Stimulated activated effector memory CD8-positive, alpha-beta T cell treated with anti-CD3 and anti-CD28 coated beads, Interleukin-12 subunit alpha, Interleukin-12 subunit beta, amount 100 ng/mL, for 72 hours (primary cell): Measurements from ENCODE around the gene CDH8.
"Not testable (repeated sequence)": the region's sequence is repeated elsewhere in the genome, so short reads cannot be mapped to it uniquely, and the experiment has no call there.

ENCODE experiments used
- ATAC-seq: fragments of 150-1000 bp; cut with Tn5 transposase; 2 replicates; pipeline ENCODE4 v1.10.0; 2021
- DNase-seq, 2 donors: peaks; one replicate each; pipeline ENCODE4 v3.0.0; 2021 to 2022; ENCODE audit warnings: low spot score in 2 of 2
- H3K27ac Mint-ChIP-seq: one replicate; pipeline ENCODE4 v1.8.0; 2022; ENCODE audit warnings: mild to moderate bottlenecking, mixed read lengths
- H3K36me3 Mint-ChIP-seq: one replicate; pipeline ENCODE4 v1.8.0; 2022; ENCODE audit warnings: mild to moderate bottlenecking, mixed read lengths
- H3K4me1 Mint-ChIP-seq: one replicate; pipeline ENCODE4 v1.8.0; 2022; ENCODE audit warnings: mixed read lengths
- H3K4me3 Mint-ChIP-seq: one replicate; pipeline ENCODE4 v1.8.0; 2022; ENCODE audit warnings: mild to moderate bottlenecking, mixed read lengths
- H3K9me3 Mint-ChIP-seq: one replicate; pipeline ENCODE4 v1.8.0; 2022; ENCODE audit warnings: mixed read lengths

Gene CDH8

GRCh38 chr16:61813339-61813738 lies 222.9 kb downstream of the CDH8 start:
- H3K9me3 Mint-ChIP-seq, result peaks cover 5% of the 10 kb centered on the region
- H3K4me3 Mint-ChIP-seq, result no peak overlapping the region
- no peaks in the 10 kb centered on the region for H3K36me3 Mint-ChIP-seq
- no peaks in the 10 kb centered on the region for H3K4me1 Mint-ChIP-seq
- H3K27ac Mint-ChIP-seq, result no peak overlapping the region
- no peak for DNase-seq
- no peak for ATAC-seq

- ATAC-seq, result no peak
- H3K27ac Mint-ChIP-seq, result no peak overlapping the region
These were observed 224.0 kb downstream of the CDH8 start for GRCh38 chr16:61812251-61812650.

GRCh38 chr16:61807551-61807950 lies 228.7 kb downstream of the CDH8 start:
- Mint-ChIP-seq H3K4me3 (no peak overlapping the region), H3K27ac (no peak overlapping the region), H3K36me3 (no peaks in the 10 kb centered on the region), H3K9me3 (peaks cover 7% of the 10 kb centered on the region), H3K4me1 (no peaks in the 10 kb centered on the region)
- DNase-seq (no peak), ATAC-seq (no peak)

More at GRCh38 chr16:61812251-61812650, 224.0 kb downstream of the CDH8 start:
- Mint-ChIP-seq H3K4me1 (no peaks in the 10 kb centered on the region), H3K4me3 (no peak overlapping the region), H3K36me3 (no peaks in the 10 kb centered on the region), H3K9me3 (peaks cover 5% of the 10 kb centered on the region)
- DNase-seq, result no peak

- H3K4me1 Mint-ChIP-seq, H3K36me3 Mint-ChIP-seq, H3K4me3 Mint-ChIP-seq, H3K27ac Mint-ChIP-seq, DNase-seq, ATAC-seq: not testable (repeated sequence)
- H3K9me3 Mint-ChIP-seq, result peaks cover 16% of the 10 kb centered on the region
These were observed 235.0 kb downstream of the CDH8 start for GRCh38 chr16:61801217-61801616.

GRCh38 chr16:61798741-61799140 lies 237.5 kb downstream of the CDH8 start:
- peaks cover 27% of the 10 kb centered on the region for H3K9me3 Mint-ChIP-seq
- H3K4me1 Mint-ChIP-seq, result no peaks in the 10 kb centered on the region
- no peak overlapping the region for H3K4me3 Mint-ChIP-seq
- DNase-seq (no peak), ATAC-seq (no peak)
- H3K27ac Mint-ChIP-seq, result no peak overlapping the region
- no peaks in the 10 kb centered on the region for H3K36me3 Mint-ChIP-seq

GRCh38 chr16:61797961-61798507 lies 238.2 kb downstream of the CDH8 start:
- Mint-ChIP-seq H3K4me1 (no peaks in the 10 kb centered on the region), H3K9me3 (peaks cover 25% of the 10 kb centered on the region), H3K36me3 (no peaks in the 10 kb centered on the region), H3K27ac (no peak overlapping the region), H3K4me3 (no peak overlapping the region)
- ATAC-seq, result no peak
- DNase-seq, result no peak

- peaks cover 29% of the 10 kb centered on the region for H3K9me3 Mint-ChIP-seq
- H3K27ac Mint-ChIP-seq, result no peak overlapping the region
- no peaks in the 10 kb centered on the region for H3K36me3 Mint-ChIP-seq
- ATAC-seq (no peak), DNase-seq (no peak)
- H3K4me1 Mint-ChIP-seq, result no peaks in the 10 kb centered on the region
- H3K4me3 Mint-ChIP-seq, result no peak overlapping the region
These were observed 238.9 kb downstream of the CDH8 start for GRCh38 chr16:61797296-61797795.

GRCh38 chr16:61792194-61792909 lies 243.9 kb downstream of the CDH8 start:
- no peak for DNase-seq
- Mint-ChIP-seq H3K4me1 (no peaks in the 10 kb centered on the region), H3K4me3 (no peak overlapping the region)

GRCh38 chr16:61791464-61791863 lies 244.8 kb downstream of the CDH8 start:
- Mint-ChIP-seq H3K36me3 (no peaks in the 10 kb centered on the region), H3K27ac (no peak overlapping the region), H3K4me1 (no peaks in the 10 kb centered on the region), H3K9me3 (peaks cover 25% of the 10 kb centered on the region), H3K4me3 (no peak overlapping the region)
- no peak for ATAC-seq
- DNase-seq, result no peak

More at GRCh38 chr16:61792194-61792909, 243.9 kb downstream of the CDH8 start:
- Mint-ChIP-seq H3K9me3 (peaks cover 28% of the 10 kb centered on the region), H3K27ac (no peak overlapping the region), H3K36me3 (no peaks in the 10 kb centered on the region)
- ATAC-seq, result no peak

GRCh38 chr16:61781855-61782254 lies 254.4 kb downstream of the CDH8 start:
- not testable (repeated sequence) for H3K4me3 Mint-ChIP-seq, H3K36me3 Mint-ChIP-seq, H3K4me1 Mint-ChIP-seq, H3K27ac Mint-ChIP-seq, H3K9me3 Mint-ChIP-seq, ATAC-seq, DNase-seq

- Mint-ChIP-seq H3K4me1 (no peaks in the 10 kb centered on the region), H3K4me3 (no peak overlapping the region), H3K27ac (no peak overlapping the region), H3K9me3 (peaks cover 10% of the 10 kb centered on the region), H3K36me3 (no peaks in the 10 kb centered on the region)
- ATAC-seq (no peak), DNase-seq (no peak)
These were observed 256.1 kb downstream of the CDH8 start for GRCh38 chr16:61780161-61780560.

GRCh38 chr16:61770301-61770700 lies 265.9 kb downstream of the CDH8 start:
- Mint-ChIP-seq H3K9me3 (peaks cover 23% of the 10 kb centered on the region), H3K36me3 (no peaks in the 10 kb centered on the region), H3K4me3 (no peak overlapping the region), H3K4me1 (no peaks in the 10 kb centered on the region), H3K27ac (no peak overlapping the region)
- DNase-seq (no peak), ATAC-seq (no peak)

- DNase-seq, result no peak
- Mint-ChIP-seq H3K4me1 (no peaks in the 10 kb centered on the region), H3K4me3 (no peak overlapping the region), H3K9me3 (peaks cover 16% of the 10 kb centered on the region), H3K27ac (no peak overlapping the region), H3K36me3 (no peaks in the 10 kb centered on the region)
- no peak for ATAC-seq
These were observed 272.2 kb downstream of the CDH8 start for GRCh38 chr16:61763991-61764390.

- no peak for ATAC-seq
- H3K9me3 Mint-ChIP-seq, result peaks cover 13% of the 10 kb centered on the region
- no peaks in the 10 kb centered on the region for H3K4me1 Mint-ChIP-seq
- no peak overlapping the region for H3K27ac Mint-ChIP-seq
- no peak overlapping the region for H3K4me3 Mint-ChIP-seq
- no peaks in the 10 kb centered on the region for H3K36me3 Mint-ChIP-seq
- no peak for DNase-seq
These were observed 273.2 kb downstream of the CDH8 start for GRCh38 chr16:61763013-61763412.

GRCh38 chr16:61730997-61731396 lies 305.2 kb downstream of the CDH8 start:
- no peak overlapping the region for H3K27ac Mint-ChIP-seq
- ATAC-seq, result no peak
- H3K36me3 Mint-ChIP-seq, result no peaks in the 10 kb centered on the region
- H3K9me3 Mint-ChIP-seq, result peaks cover 30% of the 10 kb centered on the region
- no peaks in the 10 kb centered on the region for H3K4me1 Mint-ChIP-seq
- H3K4me3 Mint-ChIP-seq, result no peak overlapping the region
- DNase-seq, result no peak

GRCh38 chr16:61726701-61727100 lies 309.5 kb downstream of the CDH8 start:
- Mint-ChIP-seq H3K9me3 (peaks cover 15% of the 10 kb centered on the region), H3K4me1 (no peaks in the 10 kb centered on the region), H3K4me3 (no peak overlapping the region), H3K27ac (no peak overlapping the region), H3K36me3 (no peaks in the 10 kb centered on the region)
- no peak for DNase-seq
- no peak for ATAC-seq
